PC-9 (cell line): Measurements from ENCODE around the gene PUM1.

Source experiments
- EZH2 ChIP-seq: fragments of 200-600 bp; sonication (generic); IDR thresholded peaks from 2 replicates; pipeline ENCODE4 v1.8.0; 2017; ENCODE audit warnings: antibody characterized with exemption, low read depth
- TF ChIP-seq, protein P1 (sequence below): fragments of 200-600 bp; sonication (generic); conservative IDR thresholded peaks from 2 replicates; pipeline ENCODE4 v1.6.1; 2017; ENCODE audit warnings: mixed run types, antibody characterized with exemption, mild to moderate bottlenecking, moderate library complexity

DNA sequence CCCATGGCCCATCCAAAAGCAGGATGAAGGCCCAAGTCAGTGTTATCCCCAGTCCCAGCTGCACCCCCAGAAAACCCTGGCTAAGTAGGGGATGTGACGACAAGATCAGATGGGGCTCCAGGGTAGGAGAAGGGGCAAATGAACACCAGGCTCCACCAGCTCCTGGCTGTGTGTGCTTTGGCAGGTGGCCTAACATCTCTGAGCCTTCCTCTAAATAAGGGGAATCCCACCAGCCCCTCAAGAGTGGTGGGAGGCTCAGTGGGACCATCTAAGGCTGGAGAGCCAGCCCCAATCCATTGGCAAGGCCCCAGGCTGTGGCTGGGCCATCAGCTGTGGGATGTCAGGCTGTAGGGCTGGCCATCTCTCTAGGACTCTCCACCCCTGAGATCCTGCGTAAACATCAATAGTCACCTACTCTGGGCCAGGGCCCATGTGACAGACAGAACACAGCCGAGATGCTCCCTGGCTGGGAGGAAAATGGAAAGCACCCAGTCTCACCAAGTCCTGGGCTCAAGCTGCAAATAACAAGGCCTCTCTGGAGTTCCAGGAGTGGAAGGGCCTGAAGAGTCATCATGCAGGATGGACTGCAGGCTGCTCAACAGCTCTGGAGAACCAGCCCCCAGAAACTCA, 164.5 kb downstream of the PUM1 start:
- TF ChIP-seq, protein P1, sequence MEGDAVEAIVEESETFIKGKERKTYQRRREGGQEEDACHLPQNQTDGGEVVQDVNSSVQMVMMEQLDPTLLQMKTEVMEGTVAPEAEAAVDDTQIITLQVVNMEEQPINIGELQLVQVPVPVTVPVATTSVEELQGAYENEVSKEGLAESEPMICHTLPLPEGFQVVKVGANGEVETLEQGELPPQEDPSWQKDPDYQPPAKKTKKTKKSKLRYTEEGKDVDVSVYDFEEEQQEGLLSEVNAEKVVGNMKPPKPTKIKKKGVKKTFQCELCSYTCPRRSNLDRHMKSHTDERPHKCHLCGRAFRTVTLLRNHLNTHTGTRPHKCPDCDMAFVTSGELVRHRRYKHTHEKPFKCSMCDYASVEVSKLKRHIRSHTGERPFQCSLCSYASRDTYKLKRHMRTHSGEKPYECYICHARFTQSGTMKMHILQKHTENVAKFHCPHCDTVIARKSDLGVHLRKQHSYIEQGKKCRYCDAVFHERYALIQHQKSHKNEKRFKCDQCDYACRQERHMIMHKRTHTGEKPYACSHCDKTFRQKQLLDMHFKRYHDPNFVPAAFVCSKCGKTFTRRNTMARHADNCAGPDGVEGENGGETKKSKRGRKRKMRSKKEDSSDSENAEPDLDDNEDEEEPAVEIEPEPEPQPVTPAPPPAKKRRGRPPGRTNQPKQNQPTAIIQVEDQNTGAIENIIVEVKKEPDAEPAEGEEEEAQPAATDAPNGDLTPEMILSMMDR: no peak
- TF ChIP-seq EZH2: no peak
